HEK293 (cell line): Measurements from ENCODE around the gene TDO2.

Experiments
- BCL11A ChIP-seq: fragments of 450-650 bp; formaldehyde crosslinking; IDR thresholded peaks from 2 replicates; pipeline ENCODE4 v1.5.1; 2016; ENCODE audit warnings: low read depth, missing biosample characterization, missing genetic modification characterization
- CTCF ChIP-seq: fragments of 450-650 bp; formaldehyde crosslinking; IDR thresholded peaks from 2 replicates; pipeline ENCODE4 v1.5.1; 2016; ENCODE audit warnings: missing biosample characterization, missing genetic modification characterization
- MZF1 ChIP-seq: fragments of 450-650 bp; formaldehyde crosslinking; IDR thresholded peaks from 2 replicates; pipeline ENCODE4 v1.5.1; 2017; ENCODE audit warnings: missing biosample characterization, missing genetic modification characterization, borderline replicate concordance
- YY1 ChIP-seq: fragments of 450-650 bp; formaldehyde crosslinking; IDR thresholded peaks from 2 replicates; pipeline ENCODE4 v1.5.1; 2018; ENCODE audit warnings: missing biosample characterization, missing genetic modification characterization
- ZBTB49 ChIP-seq: fragments of 450-650 bp; formaldehyde crosslinking; IDR thresholded peaks from 2 replicates; pipeline ENCODE4 v1.5.1; 2016; ENCODE audit warnings: missing biosample characterization, missing genetic modification characterization, low read depth
- ZBTB7A ChIP-seq: fragments of 450-650 bp; formaldehyde crosslinking; IDR thresholded peaks from 2 replicates; pipeline ENCODE4 v1.5.1; 2016; ENCODE audit warnings: low read depth, missing biosample characterization, missing genetic modification characterization
- ZNF274 ChIP-seq, 2 experiments: fragments of 200-500 bp in 1 of 2; fragments of 450-650 bp in 1 of 2; sonication (Bioruptor generic) in 1 of 2; formaldehyde crosslinking in 1 of 2; IDR thresholded peaks; 2 replicates each; pipeline versions ENCODE4 v1.5.1 to v1.6.1; 2014 to 2016; ENCODE audit warnings: borderline replicate concordance in 1 of 2, inconsistent platforms in 1 of 2, low read length in 1 of 2, missing biosample characterization in 1 of 2, missing genetic modification characterization in 1 of 2
- ZNF324 ChIP-seq: fragments of 450-650 bp; formaldehyde crosslinking; IDR thresholded peaks from 2 replicates; pipeline ENCODE4 v1.5.1; 2016; ENCODE audit warnings: missing biosample characterization, missing genetic modification characterization
- ZNF354C ChIP-seq: fragments of 450-650 bp; formaldehyde crosslinking; IDR thresholded peaks from 2 replicates; pipeline ENCODE4 v1.5.1; 2016; ENCODE audit warnings: missing biosample characterization, missing genetic modification characterization, low read depth, borderline replicate concordance
- ZNF544 ChIP-seq: fragments of 450-650 bp; formaldehyde crosslinking; IDR thresholded peaks from 2 replicates; pipeline ENCODE4 v1.5.0; 2017; ENCODE audit warnings: missing biosample characterization, missing genetic modification characterization
- ZNF785 ChIP-seq: fragments of 450-650 bp; formaldehyde crosslinking; IDR thresholded peaks from 2 replicates; pipeline ENCODE4 v1.5.1; 2016; ENCODE audit warnings: missing biosample characterization, missing genetic modification characterization
- ZSCAN5A ChIP-seq: fragments of 450-650 bp; formaldehyde crosslinking; IDR thresholded peaks from 2 replicates; pipeline ENCODE4 v1.5.1; 2016; ENCODE audit warnings: missing biosample characterization, missing genetic modification characterization
- TF ChIP-seq, protein P1 (sequence below): fragments of 450-650 bp; formaldehyde crosslinking; IDR thresholded peaks from 2 replicates; pipeline ENCODE4 v1.5.1; 2016; ENCODE audit warnings: missing biosample characterization, missing genetic modification characterization

- TF ChIP-seq, protein P1, sequence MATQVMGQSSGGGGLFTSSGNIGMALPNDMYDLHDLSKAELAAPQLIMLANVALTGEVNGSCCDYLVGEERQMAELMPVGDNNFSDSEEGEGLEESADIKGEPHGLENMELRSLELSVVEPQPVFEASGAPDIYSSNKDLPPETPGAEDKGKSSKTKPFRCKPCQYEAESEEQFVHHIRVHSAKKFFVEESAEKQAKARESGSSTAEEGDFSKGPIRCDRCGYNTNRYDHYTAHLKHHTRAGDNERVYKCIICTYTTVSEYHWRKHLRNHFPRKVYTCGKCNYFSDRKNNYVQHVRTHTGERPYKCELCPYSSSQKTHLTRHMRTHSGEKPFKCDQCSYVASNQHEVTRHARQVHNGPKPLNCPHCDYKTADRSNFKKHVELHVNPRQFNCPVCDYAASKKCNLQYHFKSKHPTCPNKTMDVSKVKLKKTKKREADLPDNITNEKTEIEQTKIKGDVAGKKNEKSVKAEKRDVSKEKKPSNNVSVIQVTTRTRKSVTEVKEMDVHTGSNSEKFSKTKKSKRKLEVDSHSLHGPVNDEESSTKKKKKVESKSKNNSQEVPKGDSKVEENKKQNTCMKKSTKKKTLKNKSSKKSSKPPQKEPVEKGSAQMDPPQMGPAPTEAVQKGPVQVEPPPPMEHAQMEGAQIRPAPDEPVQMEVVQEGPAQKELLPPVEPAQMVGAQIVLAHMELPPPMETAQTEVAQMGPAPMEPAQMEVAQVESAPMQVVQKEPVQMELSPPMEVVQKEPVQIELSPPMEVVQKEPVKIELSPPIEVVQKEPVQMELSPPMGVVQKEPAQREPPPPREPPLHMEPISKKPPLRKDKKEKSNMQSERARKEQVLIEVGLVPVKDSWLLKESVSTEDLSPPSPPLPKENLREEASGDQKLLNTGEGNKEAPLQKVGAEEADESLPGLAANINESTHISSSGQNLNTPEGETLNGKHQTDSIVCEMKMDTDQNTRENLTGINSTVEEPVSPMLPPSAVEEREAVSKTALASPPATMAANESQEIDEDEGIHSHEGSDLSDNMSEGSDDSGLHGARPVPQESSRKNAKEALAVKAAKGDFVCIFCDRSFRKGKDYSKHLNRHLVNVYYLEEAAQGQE (tag by site-specific recombination), result no peak
- no peak for TF ChIP-seq MZF1 (tag by site-specific recombination)
- no peak for TF ChIP-seq ZNF785 (tag by site-specific recombination)
- no peak for TF ChIP-seq BCL11A (tag by site-specific recombination)
- TF ChIP-seq ZNF324 (tag by site-specific recombination), result no peak
- no peak for TF ChIP-seq ZNF274 (IDR thresholded peaks at IDR 0.05; ENCODE audit: low read length)
- TF ChIP-seq ZNF274 (tag by site-specific recombination; IDR thresholded peaks at IDR 0.05; ENCODE audit: borderline replicate concordance), result no peak
- TF ChIP-seq ZBTB7A (tag by site-specific recombination), result no peak
- no peak for TF ChIP-seq ZSCAN5A
- no peak for TF ChIP-seq CTCF (tag by site-specific recombination)
- no peak for TF ChIP-seq YY1 (tag by site-specific recombination)
- TF ChIP-seq ZNF544 (tag by site-specific recombination), result no peak
- no peak for TF ChIP-seq ZNF354C (tag by site-specific recombination)
- no peak for TF ChIP-seq ZBTB49
Measured at GRCh38 chr4:155901013-155901412, 2.5 kb upstream of the TDO2 start.
